ENCODE results near the gene ANO9. TPM values are rescaled to one million over a fixed set of nuclear protein-coding genes. Genes with fewer than 3 reads are reported as not detected.
A peak's percentile ranks its signal among the peaks of the same experiment; 100 is the strongest.
"Not testable (repeated sequence)": the region's sequence is repeated elsewhere in the genome, so short reads cannot be mapped to it uniquely, and the experiment has no call there.

ANO9 gene
- total RNA-seq, 4 donors from 2014 or later, result 0.79 to 3.6 (median 3.1) TPM

GRCh38 chr11:471468-472145 lies 29.8 kb upstream of the ANO9 start:
- ATAC-seq (ENCODE audit: low FRiP score) (no peak), DNase-seq (ENCODE audit: low spot score) (no peak)
- no peak for TF ChIP-seq CTCF (IDR thresholded peaks at IDR 0.05)

- TF ChIP-seq CTCF (IDR thresholded peaks at IDR 0.05), result no peak
- ATAC-seq (ENCODE audit: low FRiP score), result peak; percentile 79
- DNase-seq (ENCODE audit: low spot score), result no peak
These were observed 28.1 kb upstream of the ANO9 start for GRCh38 chr11:469684-470560.

- not testable (repeated sequence) for DNase-seq (ENCODE audit: low spot score); ATAC-seq (ENCODE audit: low FRiP score)
These were observed 27.3 kb upstream of the ANO9 start for GRCh38 chr11:469026-469683.

GRCh38 chr11:468493-468892 lies 26.7 kb upstream of the ANO9 start:
- no peak for DNase-seq (ENCODE audit: low spot score)
- TF ChIP-seq CTCF (IDR thresholded peaks at IDR 0.05), result no peak
- ATAC-seq (ENCODE audit: low FRiP score), result peak; percentile 43

DNA sequence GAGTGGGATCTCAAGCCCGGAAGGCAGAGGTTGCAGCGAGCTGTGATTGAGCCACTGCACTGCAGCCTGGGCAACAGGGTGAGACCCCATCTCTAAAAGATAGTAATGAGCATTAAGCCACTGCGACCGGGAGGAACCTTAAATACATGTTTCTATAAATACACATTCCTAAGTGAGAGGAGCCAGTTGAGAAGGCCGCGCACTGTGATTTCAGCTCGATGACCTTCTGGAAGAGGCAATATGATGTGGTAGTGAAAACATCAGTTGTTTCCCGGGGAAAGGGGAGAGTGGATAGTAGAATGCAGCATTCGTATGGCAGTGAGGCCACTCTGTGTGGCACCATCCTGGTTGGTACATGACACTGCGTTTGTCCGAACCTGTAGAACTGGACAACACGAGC lies 26.2 kb upstream of the ANO9 start:
- DNase-seq (ENCODE audit: low spot score) (no peak), ATAC-seq (ENCODE audit: low FRiP score) (no peak)
- TF ChIP-seq CTCF (IDR thresholded peaks at IDR 0.05), result no peak

- no peak for ATAC-seq (ENCODE audit: low FRiP score)
- no peak for DNase-seq (ENCODE audit: low spot score)
- no peak for TF ChIP-seq CTCF (IDR thresholded peaks at IDR 0.05)
These were observed 24.2 kb upstream of the ANO9 start for GRCh38 chr11:465896-466530.

DNA sequence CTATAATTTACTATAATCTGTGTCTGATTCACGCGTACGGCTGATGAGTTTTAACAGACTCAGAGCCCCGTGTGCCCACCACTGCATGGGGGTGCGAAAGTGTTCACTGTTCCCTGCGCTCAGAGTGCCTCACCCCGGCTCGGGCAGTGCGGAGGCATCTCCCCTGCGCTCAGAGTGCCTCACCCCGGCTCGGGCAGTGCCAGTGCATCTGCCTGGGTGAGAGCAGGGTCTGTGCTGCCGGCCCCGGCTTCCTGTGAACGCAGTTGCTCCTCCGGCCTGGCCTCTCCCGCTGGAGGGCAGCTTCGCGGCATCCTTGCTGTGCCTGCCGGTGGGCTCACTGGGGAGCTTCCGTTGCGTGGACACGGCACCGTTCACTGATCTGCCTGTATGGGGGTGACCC lies 22.5 kb upstream of the ANO9 start:
- no peak for ATAC-seq (ENCODE audit: low FRiP score)
- no peak for DNase-seq (ENCODE audit: low spot score)
- TF ChIP-seq CTCF (IDR thresholded peaks at IDR 0.05), result no peak
